ENCODE measurements around the gene P2RX3. TPM values are rescaled to one million over a fixed set of nuclear protein-coding genes. Genes with fewer than 3 reads are reported as not detected.
A peak's percentile ranks its signal among the peaks of the same experiment; 100 is the strongest.

Gene P2RX3
- total and polyA plus RNA-seq, 4 donors: 0.11 TPM; not detected in 3

GRCh38 chr11:57308426-57309060 lies 29.6 kb upstream of the P2RX3 start:
- DNase-seq: no peak
- Histone ChIP-seq H3K36me3 (ENCODE audit: control insufficient read depth in 4 of 4, insufficient read depth in 4 of 4, low read length in 4 of 4) (peaks cover 0 to 39% (median 29%) of the 10 kb centered on the region in 4 donors), H3K27me3 (ENCODE audit: control insufficient read depth in 3 of 3, insufficient read depth in 3 of 3, low read length in 2 of 3) (no peaks in the 10 kb centered on the region), H3K9me3 (ENCODE audit: control insufficient read depth in 4 of 4, insufficient read depth in 3 of 4, low read length in 3 of 4) (no peaks in the 10 kb centered on the region), H3K4me3 (no peak overlapping the region), H3K27ac (ENCODE audit: low read depth in 1 of 2, low read length in 1 of 2) (peak overlapping the region in 1 of 2 donors; percentile 12), H3K9ac (ENCODE audit: insufficient read depth in 1 of 2, low read length in 2 of 2) (no peak overlapping the region), H3K4me1 (ENCODE audit: control insufficient read depth in 5 of 5, insufficient read depth in 5 of 5, low read length in 5 of 5) (peaks cover 3 to 37% (median 20%) of the 10 kb centered on the region in 5 donors)
- no peak for TF ChIP-seq CTCF (IDR thresholded peaks at IDR 0.05; ENCODE audit: control extremely low read depth, extremely low read depth)
- 92 to 93% methylated on average over 10 of the region's 10 CpGs for WGBS, 2 donors
- ATAC-seq (ENCODE audit: insufficient read depth, low FRiP score): no peak

- Histone ChIP-seq H3K4me3 (no peak overlapping the region), H3K9me3 (ENCODE audit: control insufficient read depth in 4 of 4, insufficient read depth in 3 of 4, low read length in 3 of 4) (no peaks in the 10 kb centered on the region), H3K27ac (ENCODE audit: low read depth in 1 of 2, low read length in 1 of 2) (peak overlapping the region in 1 of 2 donors; percentile 85), H3K36me3 (ENCODE audit: control insufficient read depth in 4 of 4, insufficient read depth in 4 of 4, low read length in 4 of 4) (peaks cover 0 to 45% (median 37%) of the 10 kb centered on the region in 4 donors), H3K4me1 (ENCODE audit: control insufficient read depth in 5 of 5, insufficient read depth in 5 of 5, low read length in 5 of 5) (peaks cover 3 to 33% (median 15%) of the 10 kb centered on the region in 5 donors), H3K27me3 (ENCODE audit: control insufficient read depth in 3 of 3, insufficient read depth in 3 of 3, low read length in 2 of 3) (no peaks in the 10 kb centered on the region), H3K9ac (ENCODE audit: insufficient read depth in 1 of 2, low read length in 2 of 2) (no peak overlapping the region)
- DNase-seq: no peak
- no peak for ATAC-seq (ENCODE audit: insufficient read depth, low FRiP score)
- no peak for TF ChIP-seq CTCF (IDR thresholded peaks at IDR 0.05; ENCODE audit: control extremely low read depth, extremely low read depth)
- 92 to 95% methylated on average over 24 of the region's 24 CpGs for WGBS, 2 donors
Observed at GRCh38 chr11:57309106-57310059, 28.8 kb upstream of the P2RX3 start.

GRCh38 chr11:57310091-57310490 lies 28.1 kb upstream of the P2RX3 start:
- ATAC-seq (ENCODE audit: insufficient read depth, low FRiP score) (no peak), DNase-seq (no peak)
- TF ChIP-seq CTCF (IDR thresholded peaks at IDR 0.05; ENCODE audit: control extremely low read depth, extremely low read depth): no peak
- Histone ChIP-seq H3K27me3 (ENCODE audit: control insufficient read depth in 3 of 3, insufficient read depth in 3 of 3, low read length in 2 of 3) (no peaks in the 10 kb centered on the region), H3K4me1 (ENCODE audit: control insufficient read depth in 5 of 5, insufficient read depth in 5 of 5, low read length in 5 of 5) (peaks cover 3 to 29% (median 15%) of the 10 kb centered on the region in 5 donors), H3K9me3 (ENCODE audit: control insufficient read depth in 4 of 4, insufficient read depth in 3 of 4, low read length in 3 of 4) (no peaks in the 10 kb centered on the region), H3K36me3 (ENCODE audit: control insufficient read depth in 4 of 4, insufficient read depth in 4 of 4, low read length in 4 of 4) (peaks cover 0 to 51% (median 40%) of the 10 kb centered on the region in 4 donors), H3K9ac (ENCODE audit: insufficient read depth in 1 of 2, low read length in 2 of 2) (peak overlapping the region in 1 of 2 donors; percentile 62), H3K4me3 (no peak overlapping the region), H3K27ac (ENCODE audit: low read depth in 1 of 2, low read length in 1 of 2) (peak overlapping the region in 1 of 2 donors; percentile 85)
- WGBS, 2 donors: 84 to 87% methylated on average over 6 of the region's 6 CpGs

All from lung (tissue), 12 donors.